Measurements from ENCODE around the gene BMPER. TPM values are rescaled to one million over a fixed set of nuclear protein-coding genes. Genes with fewer than 3 reads are reported as not detected.

Gene BMPER
- total RNA-seq, 1 experiment from 2014 or later = not detected

DNA sequence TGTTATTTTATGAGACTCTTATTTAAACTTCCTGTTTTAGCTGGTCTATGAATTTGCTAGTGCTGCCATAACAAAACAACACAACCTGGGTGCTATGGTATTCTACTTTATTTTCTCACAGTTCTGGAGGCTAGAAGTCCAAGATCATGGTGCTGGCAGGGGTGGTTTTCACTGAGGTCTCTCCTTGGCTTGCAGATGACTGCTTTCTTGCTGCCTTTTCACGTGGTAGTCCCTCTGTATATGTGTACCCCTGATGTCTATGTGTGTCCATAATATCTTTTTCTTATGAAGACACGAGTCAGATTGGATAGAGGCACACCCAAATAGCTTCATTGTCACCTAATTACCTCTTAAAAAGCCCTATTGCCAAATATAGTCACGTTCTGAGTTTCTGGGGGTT, 270.5 kb downstream of the BMPER start:
- ChIA-PET POLR2A (no interaction called here), CTCF (no interaction called here)
- H3K27ac Mint-ChIP-seq (ENCODE audit: unreplicated experiment) = peak overlapping the region; percentile 99
- H3K27me3 Mint-ChIP-seq (ENCODE audit: insufficient read depth, unreplicated experiment) = no peaks in the 10 kb centered on the region
- no peaks in the 10 kb centered on the region for H3K27me3 ChIP-seq (replicated peaks; ENCODE audit: control insufficient read depth, insufficient read depth, low read length)
- H3K9me3 ChIP-seq = no peaks in the 10 kb centered on the region
- peaks cover 7% of the 10 kb centered on the region for H3K9me3 Mint-ChIP-seq (ENCODE audit: unreplicated experiment)
- H3K4me3 ChIP-seq (ENCODE audit: low read depth, low read length) = peak overlapping the region; percentile 51
- no peaks in the 10 kb centered on the region for H3K4me1 Mint-ChIP-seq (ENCODE audit: low read depth, unreplicated experiment)
- peak overlapping the region; percentile 97 for H3K4me3 Mint-ChIP-seq (ENCODE audit: unreplicated experiment)
- no peaks in the 10 kb centered on the region for H3K4me1 ChIP-seq
- TF ChIP-seq, protein P1, sequence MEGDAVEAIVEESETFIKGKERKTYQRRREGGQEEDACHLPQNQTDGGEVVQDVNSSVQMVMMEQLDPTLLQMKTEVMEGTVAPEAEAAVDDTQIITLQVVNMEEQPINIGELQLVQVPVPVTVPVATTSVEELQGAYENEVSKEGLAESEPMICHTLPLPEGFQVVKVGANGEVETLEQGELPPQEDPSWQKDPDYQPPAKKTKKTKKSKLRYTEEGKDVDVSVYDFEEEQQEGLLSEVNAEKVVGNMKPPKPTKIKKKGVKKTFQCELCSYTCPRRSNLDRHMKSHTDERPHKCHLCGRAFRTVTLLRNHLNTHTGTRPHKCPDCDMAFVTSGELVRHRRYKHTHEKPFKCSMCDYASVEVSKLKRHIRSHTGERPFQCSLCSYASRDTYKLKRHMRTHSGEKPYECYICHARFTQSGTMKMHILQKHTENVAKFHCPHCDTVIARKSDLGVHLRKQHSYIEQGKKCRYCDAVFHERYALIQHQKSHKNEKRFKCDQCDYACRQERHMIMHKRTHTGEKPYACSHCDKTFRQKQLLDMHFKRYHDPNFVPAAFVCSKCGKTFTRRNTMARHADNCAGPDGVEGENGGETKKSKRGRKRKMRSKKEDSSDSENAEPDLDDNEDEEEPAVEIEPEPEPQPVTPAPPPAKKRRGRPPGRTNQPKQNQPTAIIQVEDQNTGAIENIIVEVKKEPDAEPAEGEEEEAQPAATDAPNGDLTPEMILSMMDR (IDR thresholded peaks at IDR 0.05; ENCODE audit: insufficient read depth in 1 of 2, low read depth in 1 of 2, low read length in 1 of 2, severe bottlenecking in 1 of 2, unreplicated experiment in 1 of 2) = no peak
- peaks cover 6% of the 10 kb centered on the region for H3K36me3 Mint-ChIP-seq (ENCODE audit: insufficient read depth, unreplicated experiment)
- no TSS peak for BruUV-seq (replicated peaks)
- intact Hi-C loops (cut with micrococcal nuclease; ENCODE audit: unreplicated experiment) = no loop called here
- DNase-seq = no peak
- no peaks in the 10 kb centered on the region for H3K36me3 ChIP-seq (ENCODE audit: control insufficient read depth, insufficient read depth, low read length)

DNA sequence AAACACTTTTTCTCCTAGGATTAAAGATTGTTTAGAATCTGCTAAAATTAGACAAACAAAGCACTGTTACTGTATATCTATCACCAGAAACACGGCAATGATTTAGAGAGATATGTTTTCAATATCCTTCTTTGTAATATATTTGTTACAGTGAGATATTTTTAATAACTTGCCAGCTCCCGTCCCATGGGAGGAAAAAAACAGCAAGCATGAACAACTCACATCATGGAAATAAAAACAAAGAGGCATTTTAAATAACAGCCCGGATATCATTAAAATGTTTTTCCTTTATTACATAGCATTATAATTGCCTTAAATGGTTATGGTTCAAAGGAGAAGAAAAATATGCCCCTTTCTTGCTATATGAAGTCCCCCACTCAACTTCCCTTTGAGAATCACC, 272.1 kb downstream of the BMPER start:
- no TSS peak for BruUV-seq (replicated peaks)
- H3K4me1 Mint-ChIP-seq (ENCODE audit: low read depth, unreplicated experiment) = no peaks in the 10 kb centered on the region
- H3K27me3 ChIP-seq (replicated peaks; ENCODE audit: control insufficient read depth, insufficient read depth, low read length) = no peaks in the 10 kb centered on the region
- peaks cover 6% of the 10 kb centered on the region for H3K36me3 Mint-ChIP-seq (ENCODE audit: insufficient read depth, unreplicated experiment)
- H3K36me3 ChIP-seq (ENCODE audit: control insufficient read depth, insufficient read depth, low read length) = no peaks in the 10 kb centered on the region
- TF ChIP-seq, protein P1 (IDR thresholded peaks at IDR 0.05; ENCODE audit: insufficient read depth in 1 of 2, low read depth in 1 of 2, low read length in 1 of 2, severe bottlenecking in 1 of 2, unreplicated experiment in 1 of 2) = no peak
- H3K9me3 Mint-ChIP-seq (ENCODE audit: unreplicated experiment) = peaks cover 3% of the 10 kb centered on the region
- no peak overlapping the region for H3K27ac Mint-ChIP-seq (ENCODE audit: unreplicated experiment)
- ChIA-PET POLR2A (no interaction called here), CTCF (no interaction called here)
- H3K4me1 ChIP-seq = no peaks in the 10 kb centered on the region
- no peaks in the 10 kb centered on the region for H3K9me3 ChIP-seq
- no peaks in the 10 kb centered on the region for H3K27me3 Mint-ChIP-seq (ENCODE audit: insufficient read depth, unreplicated experiment)
- intact Hi-C loops (cut with micrococcal nuclease; ENCODE audit: unreplicated experiment) = no loop called here
- no peak overlapping the region for H3K4me3 Mint-ChIP-seq (ENCODE audit: unreplicated experiment)
- no peak for DNase-seq
- H3K4me3 ChIP-seq (ENCODE audit: low read depth, low read length) = no peak overlapping the region

GRCh38 chr7:34181271-34181958, 276.1 kb downstream of the BMPER start:
- Mint-ChIP-seq H3K4me1 (ENCODE audit: low read depth, unreplicated experiment) (no peaks in the 10 kb centered on the region), H3K9me3 (ENCODE audit: unreplicated experiment) (no peaks in the 10 kb centered on the region), H3K4me3 (ENCODE audit: unreplicated experiment) (no peak overlapping the region), H3K36me3 (ENCODE audit: insufficient read depth, unreplicated experiment) (no peaks in the 10 kb centered on the region), H3K27me3 (ENCODE audit: insufficient read depth, unreplicated experiment) (no peaks in the 10 kb centered on the region), H3K27ac (ENCODE audit: unreplicated experiment) (no peak overlapping the region)
- ChIA-PET CTCF (no interaction called here), POLR2A (no interaction called here)
- intact Hi-C loops (cut with micrococcal nuclease; ENCODE audit: unreplicated experiment) = no loop called here
- no peaks in the 10 kb centered on the region for H3K9me3 ChIP-seq
- no peaks in the 10 kb centered on the region for H3K4me1 ChIP-seq
- no TSS peak for BruUV-seq (replicated peaks)
- no peaks in the 10 kb centered on the region for H3K36me3 ChIP-seq (ENCODE audit: control insufficient read depth, insufficient read depth, low read length)
- H3K27me3 ChIP-seq (replicated peaks; ENCODE audit: control insufficient read depth, insufficient read depth, low read length) = no peaks in the 10 kb centered on the region
- H3K4me3 ChIP-seq (ENCODE audit: low read depth, low read length) = no peak overlapping the region
- DNase-seq = no peak
- TF ChIP-seq, protein P1 (IDR thresholded peaks at IDR 0.05; ENCODE audit: insufficient read depth in 1 of 2, low read depth in 1 of 2, low read length in 1 of 2, severe bottlenecking in 1 of 2, unreplicated experiment in 1 of 2) = no peak
